HG02981 (cell line): Measurements from ENCODE around the gene SMIM44.
"Not testable (repeated sequence)": the region's sequence is repeated elsewhere in the genome, so short reads cannot be mapped to it uniquely, and the experiment has no call there.

Experiments used
- ATAC-seq: cut with Tn5 transposase; IDR thresholded peaks from one replicate; pipeline ENCODE4 v1.9.1; 2021; ENCODE audit warnings: mild to moderate bottlenecking, moderate library complexity; ENCODE audit not compliant: unreplicated experiment

SMIM44 gene

DNA sequence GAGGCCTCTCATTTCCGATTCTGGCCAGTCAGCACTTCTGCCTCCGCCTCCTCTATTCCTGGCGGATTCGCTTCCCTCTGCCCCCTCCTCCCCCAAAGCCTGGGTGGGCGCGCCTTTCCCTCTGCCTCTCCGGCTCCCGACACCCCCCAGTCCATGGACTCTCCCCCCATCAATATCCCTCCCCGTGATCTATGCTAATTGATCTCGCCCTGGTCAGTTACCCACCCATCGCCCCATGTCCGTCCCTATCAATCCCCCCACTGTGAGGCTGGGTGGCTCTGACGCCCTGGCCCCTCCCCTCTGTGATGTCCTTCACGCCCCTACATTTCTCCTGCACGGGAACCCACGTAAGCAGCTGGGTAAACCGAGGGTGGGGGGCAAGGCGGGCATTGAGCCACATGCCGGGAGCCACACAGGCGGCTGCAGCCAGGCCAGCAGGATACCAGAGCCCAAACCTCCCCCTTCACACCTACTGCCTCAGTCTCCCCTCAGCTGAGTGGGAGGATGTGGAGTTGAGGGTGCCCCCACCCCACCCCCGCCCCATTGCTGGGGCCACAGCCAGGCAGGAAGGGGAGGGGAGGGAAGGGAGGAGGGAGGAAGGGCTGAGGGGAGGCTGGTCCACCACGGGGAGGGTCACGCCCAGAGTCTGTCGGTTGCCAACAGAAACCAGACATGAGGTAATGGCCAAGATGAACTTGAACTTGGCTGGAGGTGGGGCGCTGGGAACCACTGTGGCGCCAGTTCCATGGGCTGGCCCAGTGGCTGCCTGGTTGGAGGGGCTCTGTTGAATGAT lies 24.0 kb downstream of the SMIM44 start:
- ATAC-seq: no peak

DNA sequence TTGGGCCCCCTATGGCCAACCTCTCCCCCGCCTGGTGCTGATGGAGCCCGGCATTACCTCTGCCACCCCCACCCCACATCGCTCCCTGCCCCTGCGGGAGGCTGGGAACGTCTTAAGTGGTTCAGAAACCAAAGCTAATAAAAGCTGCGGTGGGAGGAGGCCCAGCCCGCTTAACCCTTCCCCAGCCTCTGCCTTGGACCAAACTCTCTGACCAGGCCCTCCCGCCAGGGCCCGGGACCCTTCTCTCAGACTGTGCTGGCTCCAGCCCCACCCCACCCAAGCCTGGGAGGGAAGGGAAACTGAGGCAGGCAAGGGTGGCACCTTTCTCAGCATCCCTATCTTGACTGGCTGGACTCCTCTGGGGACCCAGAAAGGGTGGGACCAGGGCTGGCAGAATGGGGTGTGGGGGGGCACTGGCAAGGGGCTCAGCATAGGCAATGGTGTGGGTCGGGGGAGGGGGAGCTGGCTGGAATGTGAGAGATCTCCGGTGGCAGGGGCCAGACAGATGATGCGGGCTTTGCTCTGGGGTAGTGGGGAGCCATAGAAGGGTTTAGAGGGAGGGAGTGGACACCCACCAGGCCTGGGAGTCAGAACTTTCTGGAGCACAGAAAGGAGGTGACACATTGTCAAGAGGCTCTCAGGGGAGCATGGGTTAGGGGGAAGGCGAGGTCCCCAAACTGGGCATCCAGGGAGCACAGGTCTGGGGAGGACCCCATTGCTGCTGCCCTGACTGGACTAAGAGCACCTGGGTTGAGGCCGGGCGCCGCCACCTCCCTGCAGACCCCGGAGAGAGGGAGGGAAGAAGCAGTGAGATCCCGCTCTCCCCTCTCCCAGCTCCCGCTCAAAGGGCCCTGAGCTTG lies 24.8 kb downstream of the SMIM44 start:
- ATAC-seq: no peak

GRCh38 chr19:3457528-3458228 lies 25.6 kb downstream of the SMIM44 start:
- no peak for ATAC-seq

- no peak for ATAC-seq
These were observed 26.2 kb downstream of the SMIM44 start for GRCh38 chr19:3456925-3457527.

DNA sequence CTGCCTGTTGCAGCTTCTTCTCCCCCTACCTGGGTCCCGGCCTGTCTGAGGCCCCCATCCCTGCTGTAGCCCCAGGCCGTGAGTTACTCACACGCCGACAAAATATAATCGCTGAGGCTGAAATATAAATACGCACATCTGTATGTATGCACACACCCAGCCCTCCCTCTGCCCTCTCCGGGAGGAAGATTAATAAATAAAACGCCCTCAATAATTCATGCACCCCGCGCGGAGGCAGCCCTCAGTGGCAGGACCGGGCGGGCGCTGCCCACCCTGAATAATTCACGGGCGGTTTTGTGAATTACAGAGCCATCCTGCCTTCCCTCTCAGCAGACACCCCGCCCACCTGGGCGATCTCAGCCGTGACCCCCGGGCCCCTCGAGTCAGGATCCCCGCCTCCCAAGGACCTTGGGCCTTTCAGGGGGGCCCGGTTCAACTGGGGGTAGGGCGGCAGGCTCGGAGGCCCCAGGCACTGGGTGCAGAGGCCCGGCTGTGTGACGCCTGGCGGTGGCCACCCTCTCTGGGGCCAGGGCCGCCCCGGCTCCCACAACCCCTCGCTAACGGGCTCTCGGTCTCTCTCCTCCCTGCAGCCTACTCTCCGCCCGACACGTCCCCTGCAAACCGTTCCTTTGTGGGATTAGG lies 27.2 kb downstream of the SMIM44 start:
- ATAC-seq: no peak

- ATAC-seq: no peak
These were observed 27.8 kb downstream of the SMIM44 start for GRCh38 chr19:3455393-3455955.

DNA sequence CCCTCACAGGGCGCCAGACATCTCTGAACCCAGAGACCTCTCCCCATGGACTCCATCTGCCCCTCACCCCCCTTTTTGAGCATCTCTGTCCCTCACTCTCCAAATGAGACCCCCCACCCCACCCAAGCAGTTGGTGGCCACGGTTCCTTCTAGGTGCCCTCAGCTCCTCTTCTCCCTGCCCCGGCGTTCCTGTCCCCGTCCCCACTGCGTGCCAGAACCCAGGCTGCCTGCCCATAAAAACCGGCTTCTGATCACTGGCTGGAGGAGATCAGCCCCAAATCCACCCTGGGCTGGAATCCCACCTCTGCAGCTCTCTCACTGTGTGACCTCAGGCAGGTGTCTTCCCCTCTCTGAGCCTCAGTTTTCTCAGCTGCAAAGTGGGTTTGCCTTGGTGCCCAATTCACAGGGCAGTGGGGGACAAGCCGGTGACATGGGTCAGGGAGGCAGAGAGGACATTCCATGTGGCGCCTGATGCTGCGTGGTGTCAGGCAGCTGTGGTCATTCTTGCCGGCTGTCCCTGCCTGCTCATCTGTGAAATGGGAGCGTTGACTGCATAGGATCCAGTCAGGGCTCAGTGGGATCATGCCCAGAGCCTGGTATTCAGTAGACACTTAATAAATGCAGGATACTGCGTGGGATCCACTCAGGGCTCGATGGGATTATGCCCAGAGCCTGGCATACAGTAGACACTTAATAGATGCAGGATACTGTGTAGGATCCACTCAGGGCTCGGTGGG lies 28.4 kb downstream of the SMIM44 start:
- ATAC-seq: no peak

DNA sequence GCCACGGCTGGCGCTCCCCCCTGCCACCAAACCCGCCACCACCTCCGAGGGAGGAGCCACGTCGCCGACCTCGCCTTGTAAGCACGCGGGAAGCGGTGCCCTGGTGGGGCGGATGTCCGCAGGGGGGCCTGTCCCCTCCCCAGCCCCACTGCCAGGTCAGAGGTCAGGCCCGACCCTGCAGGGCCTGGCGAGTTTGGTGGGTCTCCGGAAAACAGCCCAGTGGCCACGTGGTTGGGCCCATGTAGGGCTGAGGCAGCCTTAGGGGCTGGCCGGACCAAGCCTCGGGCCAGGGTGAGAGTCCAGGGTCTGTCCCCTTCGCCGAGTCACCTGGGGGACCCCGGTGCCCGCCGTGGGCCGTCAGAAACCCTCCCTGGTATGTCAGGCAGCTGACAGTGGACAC lies 29.4 kb downstream of the SMIM44 start:
- no peak for ATAC-seq

GRCh38 chr19:3452942-3453214 lies 30.4 kb downstream of the SMIM44 start:
- not testable (repeated sequence) for ATAC-seq

GRCh38 chr19:3452171-3452941 lies 30.9 kb downstream of the SMIM44 start:
- no peak for ATAC-seq

- ATAC-seq: no peak
These were observed 31.8 kb downstream of the SMIM44 start for GRCh38 chr19:3451451-3451866.

DNA sequence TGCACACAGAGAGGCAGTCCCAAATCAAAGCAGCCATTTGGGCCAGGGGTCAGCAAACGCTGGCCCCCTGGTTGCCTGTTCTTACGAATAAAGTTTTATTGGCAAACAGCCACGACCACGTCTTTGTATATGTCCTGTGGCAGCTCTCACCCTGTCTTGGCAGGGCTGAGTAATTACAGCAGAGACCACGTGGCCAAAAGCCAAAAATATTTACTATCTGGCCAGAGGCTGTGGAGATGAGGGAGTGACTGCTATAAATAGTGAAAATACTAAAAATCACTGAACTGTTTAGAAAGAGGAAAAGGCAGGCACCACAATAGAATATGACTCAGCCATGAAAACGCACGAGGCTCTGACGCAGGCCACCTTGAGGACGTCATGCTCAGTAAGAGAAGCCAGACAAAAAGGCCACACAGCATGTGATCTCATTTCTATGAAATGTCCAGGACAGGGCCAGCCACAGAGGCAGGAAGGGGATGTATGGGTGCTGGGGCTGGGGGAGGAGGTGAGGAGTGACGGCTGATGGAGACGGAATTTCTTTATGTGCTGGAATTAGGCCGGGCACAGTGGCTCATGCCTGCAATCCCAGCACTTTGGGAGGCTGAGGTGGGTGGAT lies 32.3 kb downstream of the SMIM44 start:
- ATAC-seq: no peak

GRCh38 chr19:3448616-3449334 lies 34.5 kb downstream of the SMIM44 start:
- no peak for ATAC-seq

DNA sequence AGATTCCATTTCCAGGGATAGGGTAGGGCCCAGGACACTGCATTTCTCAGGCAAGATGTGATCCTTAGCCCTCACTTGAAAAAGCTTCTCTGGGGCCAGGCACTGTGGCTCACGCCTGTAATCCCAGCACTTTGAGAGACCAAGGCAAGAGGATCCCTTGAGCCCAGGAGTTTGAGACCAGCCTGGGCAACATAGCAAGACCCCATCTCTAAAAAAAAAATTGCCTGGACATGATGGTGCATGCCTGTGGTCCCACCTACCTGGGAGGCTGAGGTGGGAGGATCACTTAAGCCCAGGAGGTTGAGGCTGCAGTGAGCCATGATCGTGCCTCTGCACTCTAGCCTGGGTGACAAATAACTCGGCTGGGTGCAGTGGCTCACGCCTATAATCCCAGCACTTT lies 36.6 kb downstream of the SMIM44 start:
- ATAC-seq: not testable (repeated sequence)

DNA sequence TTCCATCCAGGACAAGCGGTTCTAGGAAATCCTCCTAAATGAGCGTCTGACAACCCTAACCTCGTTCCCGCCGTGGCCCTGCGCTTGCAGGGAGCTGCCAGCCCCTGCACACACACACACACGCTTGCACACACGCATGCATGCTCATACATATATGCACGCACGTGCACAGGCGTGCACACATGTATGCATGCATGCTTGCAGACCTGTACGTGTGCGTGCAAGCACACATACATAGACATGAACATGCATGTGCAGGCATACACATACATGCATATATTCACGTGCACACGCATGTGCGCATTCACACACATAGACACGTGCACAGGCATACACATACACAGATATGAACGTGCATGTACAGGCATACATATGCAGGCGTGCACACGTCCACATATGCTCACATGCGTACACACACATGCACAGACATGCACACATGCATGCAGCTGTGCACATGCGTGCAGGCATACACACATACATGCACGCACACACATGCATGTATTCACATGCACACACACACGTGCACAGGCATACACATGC lies 38.5 kb downstream of the SMIM44 start:
- ATAC-seq: no peak

DNA sequence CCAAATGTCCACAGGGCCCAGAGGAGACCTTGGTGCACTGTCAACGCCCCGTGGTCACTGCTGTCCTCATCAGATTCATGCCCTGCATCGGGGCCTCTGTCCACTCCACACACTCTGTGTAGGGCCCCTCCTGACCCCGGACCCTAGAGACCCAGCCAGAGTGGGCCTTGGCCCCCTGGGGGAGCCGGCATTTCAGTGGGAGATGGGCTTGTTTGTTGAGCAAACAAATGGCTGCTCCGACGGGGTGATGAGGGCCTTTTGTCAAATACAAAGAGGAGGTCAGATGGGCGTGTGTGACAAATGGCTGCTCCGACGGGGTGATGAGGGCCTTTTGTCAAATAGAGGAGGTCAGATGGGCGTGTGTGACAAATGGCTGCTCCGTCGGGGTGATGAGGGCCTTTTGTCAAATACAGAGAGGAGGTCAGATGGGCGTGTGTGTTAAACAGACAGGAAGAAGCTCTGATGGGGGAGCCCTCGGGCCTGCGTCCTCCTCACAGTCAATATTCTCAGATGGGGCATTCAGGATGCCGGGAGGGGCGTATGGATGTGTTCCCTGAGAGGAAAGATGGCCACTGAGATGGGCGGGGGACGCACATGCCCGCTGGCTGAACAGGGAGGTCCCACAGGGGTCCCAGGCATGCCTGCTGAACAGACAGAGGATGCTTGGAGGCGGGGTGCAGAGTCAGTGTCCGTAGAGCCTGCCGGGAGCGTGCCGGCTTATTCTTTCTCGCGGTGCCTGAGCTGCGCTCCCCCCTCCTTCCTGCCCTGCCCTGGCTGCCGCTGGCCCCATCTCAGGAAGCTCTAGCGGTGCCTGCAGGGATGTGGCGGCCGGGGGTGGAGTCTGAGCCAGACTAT lies 39.2 kb downstream of the SMIM44 start:
- ATAC-seq: no peak
